ENCODE measurements around the gene IFRD2. TPM values are rescaled to one million over a fixed set of nuclear protein-coding genes. Genes with fewer than 3 reads are reported as not detected.
"Not testable (repeated sequence)": the region's sequence is repeated elsewhere in the genome, so short reads cannot be mapped to it uniquely, and the experiment has no call there.

The IFRD2 gene
- total and polyA plus RNA-seq, 2 of the 8 experiments (the other 6 are each of a cell fraction or from before 2014, with no cell fraction given): 76.7 to 88.8 TPM

DNA sequence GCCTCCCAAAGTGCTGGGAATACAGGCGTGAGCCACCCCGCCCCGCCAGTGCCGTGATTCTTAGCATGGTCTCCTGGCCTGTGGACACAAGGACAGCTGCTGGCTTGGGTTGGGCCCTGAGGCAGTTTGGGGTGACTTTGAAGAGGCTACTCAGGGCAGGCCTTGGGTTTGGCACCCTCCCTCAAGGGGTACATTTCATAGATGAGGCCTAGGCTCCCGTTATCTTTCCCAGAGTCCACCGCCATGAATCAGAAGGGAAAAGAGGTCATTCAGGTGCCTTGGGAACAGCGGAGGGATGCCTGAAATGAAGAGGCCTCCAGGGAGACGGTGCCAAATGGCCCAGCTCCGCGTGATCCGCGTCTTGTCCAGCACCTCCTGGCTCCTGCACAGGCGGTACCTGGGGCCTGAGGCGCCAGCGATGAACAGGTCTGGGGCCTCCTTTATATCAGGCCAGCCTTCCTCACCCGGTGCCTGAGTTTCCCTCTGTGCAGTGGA is 46.9 kb downstream of the IFRD2 start (continued):
- TF ChIP-seq, protein P1, sequence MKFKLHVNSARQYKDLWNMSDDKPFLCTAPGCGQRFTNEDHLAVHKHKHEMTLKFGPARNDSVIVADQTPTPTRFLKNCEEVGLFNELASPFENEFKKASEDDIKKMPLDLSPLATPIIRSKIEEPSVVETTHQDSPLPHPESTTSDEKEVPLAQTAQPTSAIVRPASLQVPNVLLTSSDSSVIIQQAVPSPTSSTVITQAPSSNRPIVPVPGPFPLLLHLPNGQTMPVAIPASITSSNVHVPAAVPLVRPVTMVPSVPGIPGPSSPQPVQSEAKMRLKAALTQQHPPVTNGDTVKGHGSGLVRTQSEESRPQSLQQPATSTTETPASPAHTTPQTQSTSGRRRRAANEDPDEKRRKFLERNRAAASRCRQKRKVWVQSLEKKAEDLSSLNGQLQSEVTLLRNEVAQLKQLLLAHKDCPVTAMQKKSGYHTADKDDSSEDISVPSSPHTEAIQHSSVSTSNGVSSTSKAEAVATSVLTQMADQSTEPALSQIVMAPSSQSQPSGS (IDR thresholded peaks at IDR 0.05; ENCODE audit: low read length): no peak
- TF ChIP-seq, protein P2, sequence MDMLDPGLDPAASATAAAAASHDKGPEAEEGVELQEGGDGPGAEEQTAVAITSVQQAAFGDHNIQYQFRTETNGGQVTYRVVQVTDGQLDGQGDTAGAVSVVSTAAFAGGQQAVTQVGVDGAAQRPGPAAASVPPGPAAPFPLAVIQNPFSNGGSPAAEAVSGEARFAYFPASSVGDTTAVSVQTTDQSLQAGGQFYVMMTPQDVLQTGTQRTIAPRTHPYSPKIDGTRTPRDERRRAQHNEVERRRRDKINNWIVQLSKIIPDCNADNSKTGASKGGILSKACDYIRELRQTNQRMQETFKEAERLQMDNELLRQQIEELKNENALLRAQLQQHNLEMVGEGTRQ (IDR thresholded peaks at IDR 0.05; ENCODE audit: low read length): no peak
- TF ChIP-seq MAFK (IDR thresholded peaks at IDR 0.05; ENCODE audit: low read depth, low read length) (no peak), RBBP5 (IDR thresholded peaks at IDR 0.05; ENCODE audit: borderline replicate concordance, low read depth, low read length) (no peak)

DNA sequence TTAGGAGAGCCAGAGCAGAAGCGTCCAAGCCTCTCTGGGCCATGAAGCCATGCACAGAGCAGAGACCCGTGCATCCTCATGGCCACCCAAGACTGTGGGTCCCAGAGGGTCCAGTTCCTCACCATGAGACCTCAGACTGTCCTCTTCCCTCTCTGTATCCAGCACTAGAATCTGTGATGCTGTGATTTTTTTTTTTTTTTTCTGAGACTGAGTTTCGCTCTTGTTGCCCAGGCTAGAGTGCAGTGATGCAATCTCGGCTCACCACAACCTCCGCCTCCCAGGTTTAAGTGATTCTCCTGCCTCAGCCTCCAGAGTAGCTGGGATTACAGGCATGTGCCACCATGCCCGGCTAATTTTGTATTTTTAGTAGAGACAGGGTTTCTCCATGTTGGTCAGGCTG is 47.4 kb downstream of the IFRD2 start:
- H4K8ac ChIP-seq (ENCODE audit: extremely low read depth, insufficient read depth, low read length): peak overlapping the region; percentile 45
- peak overlapping the region; percentile 97; the same call in 1 of the 2 replicates for H2BK15ac ChIP-seq (ENCODE audit: low read length)
- peak overlapping the region; percentile 90; the same call in 1 of the 2 replicates for H2BK12ac ChIP-seq (ENCODE audit: low read depth, low read length)
- not testable (repeated sequence) for H3K36me3 ChIP-seq (ENCODE audit: control insufficient read depth in 2 of 4, insufficient read depth in 4 of 4, low read length in 3 of 4); H3K4me2 ChIP-seq (ENCODE audit: insufficient read depth in 1 of 2, low read depth in 2 of 2, low read length in 2 of 2); H3K9ac ChIP-seq (replicated peaks in 1 of 4; ENCODE audit: extremely low read depth in 1 of 4, low read depth in 3 of 4, low read length in 3 of 4); H3K14ac ChIP-seq (ENCODE audit: insufficient read length); H3K27me3 ChIP-seq (replicated peaks in 1 of 4; ENCODE audit: control insufficient read depth in 3 of 4, extremely low read depth in 1 of 4, insufficient read depth in 3 of 4, low read length in 3 of 4); H4K91ac ChIP-seq (replicated peaks; ENCODE audit: insufficient read length, low read length); FAIRE-seq; H3K23ac ChIP-seq (ENCODE audit: insufficient read length); H3K9me3 ChIP-seq (ENCODE audit: insufficient read depth in 2 of 2, low read depth in 1 of 2, low read length in 1 of 2); H4K5ac ChIP-seq (ENCODE audit: insufficient read length, low read depth, low read length); H3K23me2 ChIP-seq (ENCODE audit: low read depth, low read length); DNase-seq (ENCODE audit: low read depth in 1 of 2, low spot score in 2 of 2); H2AFZ ChIP-seq (ENCODE audit: low read length); H3K4me3 ChIP-seq (ENCODE audit: extremely low read depth in 1 of 4, insufficient read depth in 2 of 4, low read depth in 3 of 4, low read length in 4 of 4); H2BK120ac ChIP-seq (replicated peaks; ENCODE audit: low read depth, low read length); H3K56ac ChIP-seq (replicated peaks; ENCODE audit: insufficient read length, low read depth, low read length)
- peaks cover 5 to 57% (median 49%) of the 10 kb centered on the region in 4 experiments for H3K4me1 ChIP-seq (replicated peaks in 1 of 4; ENCODE audit: control insufficient read depth in 3 of 4, insufficient read depth in 4 of 4, low read length in 3 of 4)
- H3K18ac ChIP-seq (ENCODE audit: extremely low read depth, low read length): peak overlapping the region; percentile 9; the same call in 1 of the 2 replicates
- peaks cover 26 to 91% of the 10 kb centered on the region in 2 experiments for H3K79me2 ChIP-seq (ENCODE audit: control insufficient read depth in 1 of 2, insufficient read depth in 2 of 2, low read length in 2 of 2)
- WGBS, 2 experiments (ENCODE audit: extremely low coverage in 1 of 2, insufficient coverage in 1 of 2, insufficient read length in 1 of 2, insufficient replicate concordance in 2 of 2, low coverage in 1 of 2, low lambda C conversion rate in 2 of 2, missing lambda C conversion rate in 1 of 2): 86% methylated on average over 3 of the region's 6 CpGs; no CpG with 5 or more reads in 1 of the 2 experiments
- ChIA-PET POLR2A (ENCODE audit: partially characterized antibody) (interaction anchor here (0.7 to 3.4 kb wide), 4 partner anchors 15 to 1926 kb away, joined by 3 to 14 read pairs (median 4); no protein-coding TSS in a partner anchor), CTCF (ENCODE audit: partially characterized antibody) (interaction anchor here (0.9 to 53.5 kb wide), 5 partner anchors 14 to 124 kb away, joined by 3 to 2149 read pairs (median 121); partner anchors contain the start of genes GNAI2, GNAT1, LSMEM2 and SEMA3B)
- H2AK5ac ChIP-seq (ENCODE audit: low read depth, low read length): 0 out of 2 replicates have a peak overlapping the region, but pooled peaks have one; percentile 85
- 0 out of 2 replicates have a peak overlapping the region, but pooled peaks have one; percentile 18 for H2BK20ac ChIP-seq (ENCODE audit: low read length)
- H3K27ac ChIP-seq (ENCODE audit: low read depth, low read length): 0 out of 2 replicates have a peak overlapping the region, but pooled peaks have one; percentile 54
- H4K20me1 ChIP-seq (replicated peaks in 1 of 2; ENCODE audit: control insufficient read depth in 1 of 2, insufficient read depth in 2 of 2, low read length in 2 of 2): peaks cover 15 to 36% of the 10 kb centered on the region in 2 experiments
- H2BK5ac ChIP-seq (ENCODE audit: low read depth, low read length): peak overlapping the region; percentile 88
- peaks cover 28% of the 10 kb centered on the region for H3K79me1 ChIP-seq (ENCODE audit: low read depth, low read length)
- peak overlapping the region; percentile 70 for H3K4ac ChIP-seq (replicated peaks; ENCODE audit: insufficient read length, low read depth, low read length)

Data from H1 (cell line).